Fibroblast of lung (primary cell): ENCODE results near the gene TLCD1. TPM values are rescaled to one million over a fixed set of nuclear protein-coding genes. Genes with fewer than 3 reads are reported as not detected.

Source experiments
- DNase-seq, 2 donors: peaks; one replicate each; pipeline versions ENCODE4 v3.0.0 to v3.0.0-alpha.2; 2010; ENCODE audit warnings: low read depth in 2 of 2
- H2AFZ ChIP-seq: 2 replicates; pipeline ENCODE4 v1.5.1; 2012; ENCODE audit warnings: low read length, control low read depth, inconsistent platforms
- H3K27ac ChIP-seq: 2 replicates; pipeline ENCODE4 v1.5.1; 2011; ENCODE audit warnings: low read length, control low read depth; ENCODE audit not compliant: insufficient read depth
- H3K27me3 ChIP-seq: 2 replicates; pipeline ENCODE4 v1.5.1; 2011; ENCODE audit warnings: mild to moderate bottlenecking, low read length; ENCODE audit not compliant: control insufficient read depth, insufficient read depth
- H3K36me3 ChIP-seq: 2 replicates; pipeline ENCODE4 v1.5.1; 2011; ENCODE audit warnings: low read length; ENCODE audit not compliant: control insufficient read depth, insufficient read depth
- H3K4me1 ChIP-seq: 2 replicates; pipeline ENCODE4 v1.5.1; 2011; ENCODE audit warnings: low read length; ENCODE audit not compliant: control insufficient read depth, insufficient read depth; ENCODE audit errors: extremely low read depth
- H3K4me2 ChIP-seq: 2 replicates; pipeline ENCODE4 v1.5.1; 2011; ENCODE audit warnings: low read length, control low read depth; ENCODE audit not compliant: insufficient read depth; ENCODE audit errors: extremely low read depth
- H3K4me3 ChIP-seq, 4 experiments: fragments of 200-600 bp in 1 of 4; sonication (generic) in 1 of 4; replicated peaks in 1 of 4; 2 replicates each; pipeline ENCODE4 v1.5.1; 2011 to 2016; ENCODE audit warnings: low read length in 4 of 4, low read depth in 3 of 4, mild to moderate bottlenecking in 3 of 4, control low read depth in 2 of 4, inconsistent platforms in 1 of 4, mixed read lengths in 1 of 4; ENCODE audit not compliant: insufficient read depth in 1 of 4; ENCODE audit errors: control extremely low read depth in 1 of 4
- H3K79me2 ChIP-seq: 2 replicates; pipeline ENCODE4 v1.5.1; 2012; ENCODE audit warnings: mild to moderate bottlenecking, low read length, inconsistent platforms; ENCODE audit not compliant: control insufficient read depth, insufficient read depth
- H3K9ac ChIP-seq: 2 replicates; pipeline ENCODE4 v1.5.1; 2011; ENCODE audit warnings: mild to moderate bottlenecking, low read length, control low read depth; ENCODE audit not compliant: insufficient read depth
- H3K9me3 ChIP-seq: 2 replicates; pipeline ENCODE4 v1.5.1; 2012; ENCODE audit warnings: low read depth, low read length; ENCODE audit not compliant: control insufficient read depth, insufficient read depth
- H4K20me1 ChIP-seq: 2 replicates; pipeline ENCODE4 v1.5.1; 2011; ENCODE audit warnings: low read length; ENCODE audit not compliant: control insufficient read depth, insufficient read depth; ENCODE audit errors: extremely low read depth
- CTCF ChIP-seq, 2 donors: IDR thresholded peaks in 1 of 2; conservative IDR thresholded peaks in 1 of 2; 1 replicate in 1 of 2; 2 replicates in 1 of 2; pipeline ENCODE4 v1.5.1; 2011 to 2012; ENCODE audit warnings: low read length in 2 of 2, control low read depth in 1 of 2, inconsistent platforms in 1 of 2, low read depth in 1 of 2, mild to moderate bottlenecking in 1 of 2
- EZH2 ChIP-seq: IDR thresholded peaks from 2 replicates; pipeline ENCODE4 v1.5.1; 2012; ENCODE audit warnings: low read length, control low read depth, mild to moderate bottlenecking; ENCODE audit errors: missing control alignments
- polyA plus RNA-seq, 2 donors: library from polyadenylated mRNA; depleted of rRNA in 1 of 2; stranded (reverse) in 1 of 2; unstranded in 1 of 2; fragments of >200 nt; gene quantifications; 2 replicates each; pipeline ENCODE4 v1.2.1, GENCODE V29; 2011 to 2012; ENCODE audit warnings: missing spikeins in 1 of 2
- total RNA-seq: library from RNA; depleted of rRNA; stranded (reverse); fragments of >200 nt; gene quantifications from 2 replicates; pipeline ENCODE4 v1.2.1, GENCODE V29; 2014

Gene TLCD1
- total and polyA plus RNA-seq, 2 donors (not counting 1 experiment from before 2014, with no cell fraction given): 6.6 to 10.8 TPM

- Histone ChIP-seq H3K27ac (no peak overlapping the region), H3K27me3 (no peaks in the 10 kb centered on the region), H3K9me3 (no peaks in the 10 kb centered on the region), H3K4me2 (no peak overlapping the region), H3K4me1 (peaks cover 2% of the 10 kb centered on the region), H4K20me1 (no peaks in the 10 kb centered on the region), H3K79me2 (no peaks in the 10 kb centered on the region), H3K36me3 (peaks cover 19% of the 10 kb centered on the region), H3K9ac (no peak overlapping the region), H3K4me3 (no peak overlapping the region), H2AFZ (no peak overlapping the region)
- DNase-seq: no peak
- TF ChIP-seq EZH2 (no peak), CTCF (conservative IDR thresholded peaks at IDR 0.05 in 1 of 2, IDR thresholded peaks at IDR 0.05 in 1 of 2; ENCODE audit: low read depth in 1 of 2, low read length in 2 of 2) (no peak)
Measured at GRCh38 chr17:28756049-28756804, 30.2 kb upstream of the TLCD1 start.

GRCh38 chr17:28755486-28755885 is 29.5 kb upstream of the TLCD1 start:
- DNase-seq: peak; percentile 26 to 56
- peaks cover 2% of the 10 kb centered on the region for H3K79me2 ChIP-seq
- no peak overlapping the region for H3K9ac ChIP-seq
- H3K9me3 ChIP-seq: no peaks in the 10 kb centered on the region
- TF ChIP-seq EZH2: no peak
- TF ChIP-seq CTCF (conservative IDR thresholded peaks at IDR 0.05 in 1 of 2, IDR thresholded peaks at IDR 0.05 in 1 of 2; ENCODE audit: low read depth in 1 of 2, low read length in 2 of 2): no peak
- no peak overlapping the region for H2AFZ ChIP-seq
- no peak overlapping the region for H3K4me3 ChIP-seq
- no peaks in the 10 kb centered on the region for H4K20me1 ChIP-seq
- H3K4me1 ChIP-seq: peaks cover 2% of the 10 kb centered on the region
- H3K4me2 ChIP-seq: no peak overlapping the region
- no peaks in the 10 kb centered on the region for H3K27me3 ChIP-seq
- H3K36me3 ChIP-seq: peaks cover 24% of the 10 kb centered on the region
- H3K27ac ChIP-seq: no peak overlapping the region

GRCh38 chr17:28751600-28752366 is 25.8 kb upstream of the TLCD1 start:
- no peak for TF ChIP-seq CTCF (conservative IDR thresholded peaks at IDR 0.05 in 1 of 2, IDR thresholded peaks at IDR 0.05 in 1 of 2; ENCODE audit: low read depth in 1 of 2, low read length in 2 of 2)
- TF ChIP-seq EZH2: no peak
- Histone ChIP-seq H3K79me2 (peaks cover 13% of the 10 kb centered on the region), H3K4me3 (no peak overlapping the region), H3K4me2 (no peak overlapping the region), H3K27ac (no peak overlapping the region), H4K20me1 (no peaks in the 10 kb centered on the region), H2AFZ (no peak overlapping the region), H3K36me3 (peaks cover 33% of the 10 kb centered on the region), H3K27me3 (no peaks in the 10 kb centered on the region), H3K9ac (no peak overlapping the region), H3K9me3 (no peaks in the 10 kb centered on the region), H3K4me1 (peaks cover 2% of the 10 kb centered on the region)
- DNase-seq: no peak
